Measurements from ENCODE around the gene SPECC1L. TPM values are rescaled to one million over a fixed set of nuclear protein-coding genes. Genes with fewer than 3 reads are reported as not detected.
"Not testable (repeated sequence)": the region's sequence is repeated elsewhere in the genome, so short reads cannot be mapped to it uniquely, and the experiment has no call there.

SPECC1L gene
- total RNA-seq, 4 donors from 2014 or later, result 65.2 to 102 (median 69.2) TPM

DNA sequence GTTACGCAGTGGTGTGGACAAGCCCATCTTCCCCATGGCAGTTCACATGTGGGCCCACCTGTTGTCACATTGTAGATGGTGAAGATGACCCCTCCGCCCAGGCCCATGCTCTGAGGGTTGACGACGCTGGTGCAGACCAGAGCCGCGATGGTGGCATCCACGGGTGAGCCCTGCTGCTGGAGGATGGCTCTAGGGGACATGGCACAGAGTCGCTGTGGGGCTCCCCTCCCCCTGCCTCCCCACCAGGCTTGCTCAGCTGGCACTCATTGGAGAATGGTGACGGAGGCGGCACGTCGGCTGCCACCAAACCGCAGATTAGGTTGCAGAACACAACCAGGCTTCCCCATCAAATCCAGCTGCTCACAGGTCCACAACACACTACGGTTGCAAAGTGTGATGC, 36.8 kb upstream of the SPECC1L start:
- Histone ChIP-seq H3K27ac (no peak overlapping the region), H3K27me3 (no peaks in the 10 kb centered on the region), H3K4me1 (peaks cover 10 to 28% of the 10 kb centered on the region in 2 donors), H3K36me3 (no peaks in the 10 kb centered on the region), H3K9me3 (no peaks in the 10 kb centered on the region), H3K4me3 (replicated peaks in 1 of 3) (no peak overlapping the region)
- WGBS, 2 donors, result 95 to 96% methylated on average over 4 to 14 of the region's 14 CpGs
- no peak for DNase-seq
- TF ChIP-seq POLR2A (IDR thresholded peaks at IDR 0.05) (no peak), CTCF (IDR thresholded peaks at IDR 0.05) (no peak)
- intact Hi-C loops (cut with DNase I), result no loop called here

- Histone ChIP-seq H3K27ac (peak overlapping the region in 2 of 3 donors; percentile 41), H3K4me1 (peaks cover 10 to 28% of the 10 kb centered on the region in 2 donors), H3K4me3 (replicated peaks in 1 of 3) (no peak overlapping the region), H3K9me3 (no peaks in the 10 kb centered on the region), H3K27me3 (no peaks in the 10 kb centered on the region), H3K36me3 (no peaks in the 10 kb centered on the region)
- TF ChIP-seq CTCF (IDR thresholded peaks at IDR 0.05) (no peak), POLR2A (IDR thresholded peaks at IDR 0.05) (no peak)
- intact Hi-C loops (cut with DNase I), result no loop called here
- DNase-seq, result no peak
- whole genome bisulfite sequencing, 2 donors, result 73 to 89% methylated on average over 3 to 4 of the region's 4 CpGs
Observed at GRCh38 chr22:24235315-24235714, 35.3 kb upstream of the SPECC1L start.

GRCh38 chr22:24236656-24237055, 34.0 kb upstream of the SPECC1L start:
- Histone ChIP-seq H3K4me1 (peaks cover 10 to 24% of the 10 kb centered on the region in 2 donors), H3K27me3 (no peaks in the 10 kb centered on the region), H3K4me3 (replicated peaks in 1 of 3) (no peak overlapping the region), H3K27ac (no peak overlapping the region), H3K9me3 (no peaks in the 10 kb centered on the region), H3K36me3 (no peaks in the 10 kb centered on the region)
- intact Hi-C loops (cut with DNase I), result no loop called here
- no peak for DNase-seq
- 81 to 92% methylated on average over 4 of the region's 4 CpGs for WGBS, 2 donors
- TF ChIP-seq POLR2A (IDR thresholded peaks at IDR 0.05) (no peak), CTCF (IDR thresholded peaks at IDR 0.05) (no peak)

GRCh38 chr22:24238101-24238694, 32.4 kb upstream of the SPECC1L start:
- H3K27ac ChIP-seq; H3K36me3 ChIP-seq; H3K9me3 ChIP-seq; intact Hi-C loops (cut with DNase I); H3K4me3 ChIP-seq (replicated peaks in 1 of 3); DNase-seq; H3K27me3 ChIP-seq: not testable (repeated sequence)
- H3K4me1 ChIP-seq, result peaks cover 15 to 35% of the 10 kb centered on the region in 2 donors
- WGBS, 2 donors, result 91 to 96% methylated on average over 13 of the region's 13 CpGs

DNA sequence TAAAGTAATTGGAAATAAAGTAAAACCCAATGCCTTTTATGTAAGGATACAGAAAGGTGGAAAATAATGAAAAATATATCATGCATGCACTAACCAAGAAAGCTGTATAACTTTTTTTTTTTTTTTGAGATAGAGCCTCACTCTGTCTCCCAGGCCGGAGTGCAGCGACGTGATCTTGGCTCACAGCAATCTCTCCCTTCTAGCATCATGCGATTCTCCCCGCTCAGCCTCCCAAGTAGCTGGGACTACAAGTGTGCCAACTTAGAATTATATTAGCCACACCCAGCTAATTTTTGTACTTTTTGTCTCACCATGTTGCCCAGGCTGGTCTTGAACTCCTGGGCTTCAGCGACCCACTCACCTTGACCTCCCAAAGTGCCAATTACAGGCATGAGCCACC, 30.2 kb upstream of the SPECC1L start:
- DNase-seq, result no peak
- Histone ChIP-seq H3K27me3 (no peaks in the 10 kb centered on the region), H3K36me3 (no peaks in the 10 kb centered on the region), H3K4me1 (peaks cover 17 to 36% of the 10 kb centered on the region in 2 donors), H3K27ac (peak overlapping the region in 1 of 3 donors; percentile 30), H3K9me3 (no peaks in the 10 kb centered on the region), H3K4me3 (replicated peaks in 1 of 3) (no peak overlapping the region)
- TF ChIP-seq CTCF (IDR thresholded peaks at IDR 0.05) (no peak), POLR2A (IDR thresholded peaks at IDR 0.05) (no peak)
- intact Hi-C loops (cut with DNase I), result no loop called here
- WGBS, 2 donors, result 64 to 89% methylated on average over 6 of the region's 6 CpGs

DNA sequence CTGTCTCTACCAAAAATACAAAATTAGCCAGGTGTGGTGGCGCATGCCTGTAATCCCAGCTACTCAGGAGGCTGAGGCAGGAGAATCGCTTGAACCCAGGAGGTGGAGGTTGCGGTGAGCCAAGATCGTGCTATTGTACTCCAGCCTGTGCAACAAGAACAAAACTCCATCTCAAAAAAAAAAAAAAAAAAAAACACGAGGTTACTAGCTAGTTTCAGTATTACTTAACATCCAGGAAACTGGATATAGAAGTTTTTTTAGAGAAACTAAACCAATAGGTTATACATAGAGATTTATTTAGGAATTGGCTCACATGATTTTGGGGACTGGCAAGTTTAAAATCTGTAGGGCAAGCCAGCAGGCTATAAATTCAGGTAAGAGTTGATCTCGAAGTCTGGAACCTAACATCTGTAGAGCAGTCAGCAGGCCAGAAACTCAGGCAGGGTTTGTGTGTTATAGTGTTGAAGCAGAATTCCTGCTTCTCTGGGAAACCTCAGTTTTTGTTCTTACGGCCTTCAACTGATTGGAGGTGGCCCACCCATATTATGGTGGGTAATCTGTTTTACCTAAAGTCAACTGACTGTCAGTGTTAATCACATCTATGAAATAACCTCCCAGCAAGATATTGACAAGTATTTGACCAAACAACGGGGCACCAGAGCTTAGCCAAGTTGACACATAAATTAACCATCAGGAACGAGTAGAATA, 29.5 kb upstream of the SPECC1L start:
- H3K36me3 ChIP-seq; DNase-seq; H3K4me3 ChIP-seq (replicated peaks in 1 of 3); H3K27me3 ChIP-seq; intact Hi-C loops (cut with DNase I); H3K9me3 ChIP-seq: not testable (repeated sequence)
- WGBS, 2 donors, result 86 to 90% methylated on average over 9 of the region's 9 CpGs
- peaks cover 21 to 38% of the 10 kb centered on the region in 2 donors for H3K4me1 ChIP-seq
- peak overlapping the region in 1 of 3 donors; percentile 30 for H3K27ac ChIP-seq

DNA sequence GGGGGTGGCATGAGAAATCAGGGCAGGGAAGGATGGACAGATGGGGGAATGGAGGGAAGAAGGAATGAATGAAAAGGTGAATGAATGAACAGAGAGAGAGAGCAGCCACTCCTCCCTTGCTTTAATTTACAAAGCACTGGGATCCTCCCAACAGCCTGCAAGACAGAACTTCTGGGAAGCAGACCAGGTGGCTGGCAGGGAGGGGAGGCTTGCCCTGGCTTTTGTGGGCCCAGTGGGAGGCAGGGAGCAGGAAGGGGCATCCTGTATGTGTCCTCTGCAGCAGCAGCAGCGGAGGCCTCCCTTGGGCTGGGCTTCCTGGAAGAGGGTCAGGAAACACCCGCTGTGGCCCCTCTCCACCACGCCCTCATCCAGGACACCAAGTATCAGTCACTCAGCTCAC, 27.2 kb upstream of the SPECC1L start:
- Histone ChIP-seq H3K4me1 (peaks cover 34 to 59% of the 10 kb centered on the region in 2 donors), H3K4me3 (replicated peaks in 1 of 3) (peak overlapping the region in 1 of 3 donors; percentile 8), H3K27ac (peak overlapping the region; percentile 9 to 95 (median 43))
- DNase-seq, result peak; percentile 32 to 46
- intact Hi-C loops (cut with DNase I); H3K36me3 ChIP-seq; H3K27me3 ChIP-seq; H3K9me3 ChIP-seq: not testable (repeated sequence)
- WGBS, 2 donors, result 38 to 65% methylated on average over 1 to 3 of the region's 3 CpGs
